Islet of Langerhans (tissue), 1 donor: ENCODE data around the gene RMC1.
"Not testable (repeated sequence)": the region's sequence is repeated elsewhere in the genome, so short reads cannot be mapped to it uniquely, and the experiment has no call there.

Experiments used
- FAIRE-seq: peaks from one replicate; lab custom pipeline; 2011; peaks lifted over from hg19 to GRCh38; lab: Jason Lieb, UNC

Gene RMC1

GRCh38 chr18:23503038-23503962 lies at the start of gene RMC1:
TSS of gene RMC1 (plus strand) at chr18:23503511. CDS start at chr18:23503619, 108 bp downstream.
- FAIRE-seq: no peak

GRCh38 chr18:23453680-23454058 lies 49.6 kb upstream of the RMC1 start:
- no peak for FAIRE-seq

GRCh38 chr18:23456835-23457234 lies 46.5 kb upstream of the RMC1 start:
- FAIRE-seq: no peak

- FAIRE-seq: no peak
Measured at GRCh38 chr18:23458830-23459529, 44.3 kb upstream of the RMC1 start.

DNA sequence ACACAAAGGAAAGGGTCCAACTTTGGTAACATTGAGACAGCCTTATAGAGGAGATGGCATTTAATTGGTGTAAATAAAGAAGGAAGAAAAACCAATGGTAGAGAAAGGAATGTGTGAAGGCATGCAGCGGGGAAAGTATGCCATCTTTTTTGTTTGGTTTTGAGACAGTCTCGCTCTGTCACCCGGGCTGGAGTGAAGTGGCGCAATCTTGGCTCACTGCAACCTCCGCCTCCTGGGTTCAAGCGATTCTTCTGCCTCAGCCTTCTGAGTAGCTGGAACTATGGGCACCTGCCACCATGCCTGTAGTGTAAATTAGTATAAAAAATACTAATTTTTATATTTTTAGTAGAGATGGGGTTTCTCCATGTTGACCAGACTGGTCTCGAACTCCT lies 43.8 kb upstream of the RMC1 start:
- FAIRE-seq: no peak

DNA sequence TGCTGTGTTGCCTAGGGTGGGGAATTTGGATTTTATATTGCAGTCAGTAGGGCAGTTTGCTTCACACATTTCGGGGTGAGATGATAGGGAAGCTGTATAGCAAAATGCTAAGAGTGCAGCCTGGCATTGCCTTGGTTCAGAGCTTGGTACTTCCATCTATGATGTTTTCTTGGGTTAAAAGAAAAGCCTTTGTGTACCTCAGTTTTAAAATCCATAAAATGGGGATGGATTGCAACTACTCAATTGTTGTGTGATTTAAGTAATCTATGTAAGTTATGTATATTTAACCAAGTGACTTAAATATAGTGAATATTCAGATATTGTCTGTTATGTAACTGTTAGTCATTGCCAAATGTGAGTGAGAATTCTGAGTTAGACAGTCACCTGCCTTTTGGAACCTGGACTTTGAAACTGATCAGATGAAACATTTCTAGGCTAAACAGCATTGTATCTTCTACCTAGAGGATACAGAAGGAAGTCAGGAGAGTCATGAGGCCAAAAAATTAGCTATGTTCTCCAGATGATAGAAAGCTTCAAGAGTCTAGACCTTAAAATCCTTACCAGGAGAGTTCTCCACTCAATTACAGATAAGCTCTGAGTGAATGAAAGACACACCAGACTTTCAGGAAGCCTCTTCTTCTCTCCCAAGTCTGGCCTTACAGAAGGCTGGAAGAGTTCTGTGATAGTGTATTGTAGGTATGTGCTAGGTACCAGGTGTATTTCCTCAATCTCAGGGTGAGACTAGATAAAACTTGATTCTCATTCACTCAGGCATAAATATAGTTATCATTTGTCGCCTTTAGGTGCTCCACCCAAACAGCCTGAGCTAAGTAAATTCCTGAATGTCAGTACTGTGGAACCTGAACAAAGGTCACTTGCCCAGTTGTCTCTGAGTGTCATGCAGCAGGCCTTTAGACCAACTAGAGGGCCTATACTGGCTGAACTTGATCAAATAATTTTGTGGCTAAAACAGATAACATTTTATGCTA lies 42.7 kb upstream of the RMC1 start:
- FAIRE-seq: no peak

GRCh38 chr18:23462876-23463275 lies 40.4 kb upstream of the RMC1 start:
- FAIRE-seq: no peak

DNA sequence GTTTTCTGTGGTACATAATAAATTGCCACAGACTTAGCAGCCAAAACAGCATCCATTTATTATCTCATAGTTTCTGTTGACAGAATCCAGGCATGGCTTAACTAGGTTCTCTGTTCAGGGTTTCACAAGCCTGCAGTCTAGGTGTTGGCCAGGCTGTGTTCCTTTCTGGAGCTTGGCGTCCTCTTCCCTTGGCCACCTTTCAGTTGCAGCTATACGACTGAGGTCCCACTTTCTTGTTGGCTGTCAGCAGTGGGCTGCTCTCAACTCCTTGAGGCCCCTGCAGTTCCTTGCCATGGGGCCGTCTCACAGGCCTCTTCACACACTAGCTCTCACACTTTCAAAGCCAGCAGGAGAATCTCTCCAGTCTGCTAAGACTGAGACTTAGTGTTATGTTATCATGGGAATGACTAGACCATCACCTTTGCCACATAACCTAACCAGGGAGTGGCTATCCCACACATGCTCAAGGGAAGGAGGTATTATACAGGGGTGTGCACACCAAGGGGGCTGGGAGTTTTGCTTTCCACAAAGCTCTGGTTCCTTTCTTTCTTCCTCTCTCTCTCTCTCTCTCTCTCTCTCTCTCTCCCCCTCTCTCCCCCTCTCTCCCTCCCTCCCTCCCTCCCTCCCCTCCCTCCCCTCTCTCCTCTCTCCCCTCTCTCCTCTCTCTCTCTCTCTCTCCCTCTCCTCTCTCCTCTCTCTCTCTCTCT lies 34.4 kb upstream of the RMC1 start:
- FAIRE-seq: no peak

DNA sequence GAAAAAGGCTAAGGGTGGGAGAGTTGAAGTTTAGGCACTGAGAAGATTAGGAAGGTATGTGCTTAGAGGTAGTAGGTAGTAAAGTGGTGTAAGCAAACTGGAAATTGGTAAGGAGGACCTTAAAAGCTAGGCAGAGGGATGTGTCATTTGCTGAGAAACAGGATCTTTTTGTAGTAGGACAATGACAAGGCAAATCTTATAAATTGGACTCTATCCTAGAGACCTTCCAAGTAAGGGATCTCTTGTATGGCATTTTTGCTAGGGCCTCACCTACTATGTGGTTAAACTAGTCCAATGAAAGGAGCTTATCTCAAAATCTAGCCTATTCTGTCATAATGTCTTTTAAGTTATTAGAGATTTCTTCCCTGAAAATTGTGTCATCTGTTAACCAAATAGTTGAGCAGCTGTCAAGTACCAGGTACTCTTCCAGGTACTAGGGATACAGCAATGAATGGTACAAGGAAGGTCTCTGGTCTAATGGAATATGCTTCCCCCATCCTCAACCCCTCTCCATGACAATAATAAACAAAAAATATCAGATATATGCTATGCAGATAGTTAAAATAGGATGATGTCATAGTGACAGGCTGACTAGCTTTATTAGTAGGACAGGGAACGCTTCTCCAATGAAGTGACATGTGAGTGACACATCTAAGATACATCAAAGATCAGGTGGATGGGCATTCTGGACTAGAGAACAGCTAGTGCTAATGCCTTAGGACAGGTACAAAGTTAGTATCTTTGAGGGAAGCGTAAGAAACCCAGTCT lies 32.5 kb upstream of the RMC1 start:
- FAIRE-seq: no peak

DNA sequence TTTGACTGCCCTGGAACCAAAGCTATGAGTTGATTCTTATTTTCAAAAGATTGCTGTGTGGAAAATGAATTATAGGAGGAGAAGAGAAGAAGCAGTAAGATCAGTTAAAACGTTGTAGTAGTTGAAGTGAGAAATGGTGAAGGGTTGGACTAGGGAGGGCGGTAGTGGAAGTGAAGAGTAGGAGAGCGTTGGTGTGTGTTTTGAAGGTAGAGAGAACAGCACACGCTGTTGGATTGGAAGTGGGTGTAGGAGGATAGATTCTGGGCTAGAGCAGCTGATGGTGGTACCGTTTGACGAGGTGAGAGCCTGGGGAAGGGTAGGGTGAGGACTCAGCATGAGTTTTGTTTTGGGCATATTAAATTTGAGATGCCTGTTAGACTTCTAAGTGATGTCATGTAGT lies 31.8 kb upstream of the RMC1 start:
- FAIRE-seq: no peak

GRCh38 chr18:23479829-23480505 lies 23.3 kb upstream of the RMC1 start:
- FAIRE-seq: no peak

DNA sequence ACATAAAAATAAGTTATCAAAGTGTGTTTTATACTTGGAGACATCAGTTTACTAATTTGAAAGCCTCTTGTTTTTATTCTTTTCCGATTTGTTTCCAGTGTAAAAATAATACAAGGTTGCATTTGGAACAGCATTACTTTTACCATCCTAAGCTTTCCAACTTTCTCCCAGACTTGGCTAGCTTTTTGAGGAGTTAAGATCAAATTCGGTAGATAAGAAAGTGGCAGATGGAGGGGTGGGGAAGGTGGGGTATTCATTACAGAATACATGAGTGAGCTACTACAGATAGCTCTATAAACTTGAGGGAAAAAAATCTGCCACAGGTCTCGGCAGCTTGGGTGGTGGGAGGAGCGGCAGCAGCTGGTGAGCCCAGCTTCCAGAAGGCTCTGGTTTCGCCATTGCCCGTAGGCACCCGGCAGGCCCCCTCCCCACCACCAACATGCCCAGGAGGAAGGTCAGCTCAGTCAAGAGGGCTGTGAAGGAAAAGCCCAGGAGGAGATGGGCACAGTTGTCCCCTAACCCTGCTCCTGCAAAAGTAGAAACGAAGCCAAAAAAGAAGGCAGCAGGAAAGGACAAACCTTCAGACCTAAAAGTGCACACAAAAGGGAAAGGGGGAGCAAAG lies 18.6 kb upstream of the RMC1 start:
- no peak for FAIRE-seq

DNA sequence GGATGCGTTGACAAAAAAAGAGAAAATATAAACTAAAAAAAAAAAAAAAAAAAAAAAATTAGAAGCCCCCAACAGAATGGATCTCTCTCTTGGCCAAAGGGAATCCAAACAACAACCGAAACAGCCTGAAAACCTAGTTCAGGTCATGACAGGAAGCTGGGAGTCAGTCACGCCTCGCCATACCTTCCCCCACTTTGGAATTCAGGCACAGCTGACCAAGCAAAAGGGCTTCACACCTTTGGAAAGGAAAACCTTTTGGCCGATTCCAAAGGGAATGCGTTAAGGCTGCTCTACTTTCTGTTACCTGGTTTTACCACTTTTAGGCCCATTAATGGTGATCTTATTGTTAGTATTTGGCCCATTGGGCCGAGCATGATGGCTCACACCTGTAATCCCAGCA lies 17.9 kb upstream of the RMC1 start:
- FAIRE-seq: no peak

- FAIRE-seq: no peak
Measured at GRCh38 chr18:23487738-23488570, 15.4 kb upstream of the RMC1 start.

DNA sequence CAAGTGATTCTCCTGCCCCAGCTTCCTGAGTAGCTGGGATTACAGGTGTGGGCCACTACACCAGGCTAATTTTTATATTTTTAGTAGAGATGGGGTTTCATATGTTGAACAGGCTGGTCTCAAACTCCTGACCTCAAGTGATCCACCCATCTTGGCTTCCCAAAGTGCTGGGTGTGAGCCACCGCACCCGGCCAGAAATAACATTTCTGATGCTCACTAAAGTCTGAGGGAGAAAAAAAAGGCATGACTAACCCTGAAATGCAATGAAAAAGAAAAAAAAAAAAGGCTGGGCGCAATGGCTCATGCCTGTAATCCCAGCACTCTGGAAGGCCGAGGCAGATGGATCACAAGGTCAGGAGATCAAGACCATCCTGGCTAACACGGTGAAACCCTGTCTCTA lies 13.7 kb upstream of the RMC1 start:
- not testable (repeated sequence) for FAIRE-seq

DNA sequence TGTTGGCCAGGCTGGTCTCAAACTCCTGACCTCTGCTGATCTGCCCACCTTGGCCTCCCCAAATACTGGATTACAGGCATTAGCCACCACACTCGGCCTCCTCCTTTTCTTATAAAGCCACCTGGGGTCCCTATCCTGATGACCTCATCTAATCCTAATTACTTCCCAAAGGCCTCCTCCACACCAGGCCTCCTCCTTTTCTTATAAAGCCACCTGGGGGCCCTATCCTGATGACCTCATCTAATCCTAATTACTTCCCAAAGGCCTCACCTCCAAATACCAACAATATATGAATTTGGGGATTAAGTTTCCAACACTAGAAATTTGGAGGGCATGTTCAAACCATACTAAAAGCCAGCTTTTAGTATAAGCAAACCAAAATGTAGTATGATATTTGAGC lies 9.7 kb upstream of the RMC1 start:
- no peak for FAIRE-seq

DNA sequence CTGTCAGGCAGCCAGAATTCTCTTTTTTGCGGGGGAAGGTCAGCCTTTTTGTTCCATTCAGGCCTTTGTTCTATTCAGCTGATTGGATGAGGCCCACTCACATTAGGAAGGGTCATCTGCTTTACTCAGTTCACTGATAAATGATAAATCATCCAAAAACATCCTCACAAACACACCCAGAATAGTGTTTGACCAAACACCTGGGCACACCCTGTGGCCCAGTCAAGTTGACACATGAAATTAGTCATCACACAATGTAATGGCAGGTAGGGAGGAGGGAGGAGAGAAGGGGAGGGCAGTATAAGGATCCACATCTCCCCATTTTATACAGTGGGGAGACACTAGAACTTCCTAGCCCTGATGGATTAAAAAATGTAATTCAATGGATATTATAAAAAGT lies 8.3 kb upstream of the RMC1 start:
- no peak for FAIRE-seq

GRCh38 chr18:23495723-23496440 lies 7.4 kb upstream of the RMC1 start:
- FAIRE-seq: no peak
